Stimulated activated naive CD4-positive, alpha-beta T cell (primary cell): ENCODE data around the gene KATNB1.
"Not testable (repeated sequence)": the region's sequence is repeated elsewhere in the genome, so short reads cannot be mapped to it uniquely, and the experiment has no call there.

Experiments
- DNase-seq, 6 experiments: peaks; one replicate each; lab custom pipeline; 2025; lab: John Stamatoyannopoulos, UW

Gene KATNB1

DNA sequence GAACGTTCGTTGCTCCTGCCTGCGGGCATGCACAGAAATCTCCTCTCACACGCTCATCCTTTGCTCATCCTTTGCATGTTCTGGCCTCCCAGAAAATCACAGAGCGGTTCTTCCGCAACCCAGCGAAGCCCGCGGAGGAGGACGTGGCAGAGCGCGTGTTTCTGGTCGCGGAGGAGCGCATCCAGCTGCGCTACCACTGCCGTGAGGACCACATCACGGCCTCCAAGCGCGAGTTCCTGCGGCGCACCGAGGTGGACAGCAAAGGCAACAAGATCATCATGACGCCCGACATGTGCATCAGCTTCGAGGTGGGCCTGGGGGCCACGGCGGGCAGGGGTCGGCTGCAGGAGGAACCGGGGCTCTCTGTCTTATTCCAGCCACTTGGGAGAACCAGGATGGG, 9.6 kb upstream of the KATNB1 start:
- no peak for DNase-seq

DNA sequence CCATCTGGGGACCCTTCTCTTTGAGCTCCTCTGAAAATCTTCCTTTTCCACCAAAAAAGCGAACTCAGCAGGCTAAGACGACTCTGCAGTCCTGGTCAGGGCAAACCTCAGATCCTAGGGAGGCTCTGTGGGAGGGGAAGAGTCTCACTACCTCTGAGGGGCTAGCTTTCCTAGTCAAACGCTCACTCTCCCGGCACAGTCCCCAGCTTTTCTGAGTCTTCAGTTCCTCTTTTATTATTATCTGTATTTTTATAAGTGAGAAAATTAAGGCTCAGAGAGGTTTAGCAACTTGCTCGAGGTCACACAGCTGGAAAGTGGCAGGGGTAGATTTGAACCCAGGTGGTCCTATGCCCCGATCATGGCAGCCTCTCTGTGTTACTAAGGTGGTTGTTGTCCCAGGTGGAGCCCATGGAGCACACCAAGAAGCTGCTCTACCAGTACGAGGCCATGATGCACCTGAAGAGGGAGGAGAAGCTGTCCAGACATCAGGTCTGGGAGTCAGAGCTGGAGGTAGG, 9.1 kb upstream of the KATNB1 start:
- DNase-seq, result no peak

DNA sequence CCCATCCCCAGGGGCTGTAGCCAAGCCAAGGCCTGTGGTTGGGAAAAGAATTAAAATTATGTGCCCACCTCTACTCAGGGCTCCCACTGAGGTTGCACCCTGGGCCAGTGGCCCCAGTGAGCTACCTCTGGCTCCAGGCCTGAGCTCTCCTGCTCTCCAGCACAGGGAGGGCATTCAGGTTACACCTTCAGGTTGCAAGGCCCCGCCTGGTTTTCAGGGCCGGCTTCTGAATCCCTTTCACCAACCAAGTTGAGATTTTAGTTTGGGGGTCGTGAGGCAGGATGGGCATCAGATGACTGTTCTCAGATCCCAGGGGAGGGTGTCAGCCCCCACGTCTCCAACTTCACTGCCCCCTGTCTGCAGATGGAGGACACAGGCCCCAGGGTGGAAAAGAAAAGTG, 8.0 kb upstream of the KATNB1 start:
- DNase-seq, result no peak

DNA sequence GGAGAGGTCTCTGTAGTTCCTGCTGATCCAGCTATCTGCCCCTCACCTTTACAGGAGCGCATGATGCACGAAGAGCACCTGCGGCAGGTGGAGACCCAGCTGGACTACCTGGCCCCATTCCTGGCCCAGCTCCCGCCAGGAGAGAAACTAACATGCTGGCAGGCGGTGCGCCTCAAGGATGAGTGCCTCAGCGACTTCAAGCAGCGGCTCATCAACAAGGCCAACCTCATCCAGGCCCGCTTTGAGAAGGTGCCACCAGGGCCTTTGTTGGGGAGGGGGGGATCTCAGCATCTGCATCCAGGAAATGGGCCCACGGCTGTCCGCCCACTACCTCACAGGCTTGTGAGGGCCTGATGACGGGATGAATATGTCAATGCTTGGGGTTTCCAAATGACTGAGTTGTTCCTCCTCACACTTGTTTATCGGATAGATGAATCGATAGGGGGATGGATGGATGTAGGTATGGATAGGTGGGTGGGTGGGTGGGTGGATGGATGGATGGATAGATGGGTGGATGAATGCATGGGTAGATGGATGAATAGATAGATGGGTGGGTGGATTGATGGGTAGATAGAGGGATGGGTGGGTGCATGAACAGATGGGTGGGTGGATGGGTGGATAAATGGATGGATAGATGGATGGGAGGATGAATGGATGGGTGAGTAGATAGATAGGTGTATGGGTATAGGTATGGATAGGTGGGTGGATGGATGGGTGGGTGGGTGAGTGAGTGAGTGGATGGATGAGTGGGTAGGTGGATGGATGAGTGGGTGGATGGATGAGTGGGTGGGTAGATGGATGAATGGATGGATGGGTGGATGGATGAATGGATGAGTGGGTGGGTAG, 7.0 kb upstream of the KATNB1 start:
- no peak for DNase-seq

DNA sequence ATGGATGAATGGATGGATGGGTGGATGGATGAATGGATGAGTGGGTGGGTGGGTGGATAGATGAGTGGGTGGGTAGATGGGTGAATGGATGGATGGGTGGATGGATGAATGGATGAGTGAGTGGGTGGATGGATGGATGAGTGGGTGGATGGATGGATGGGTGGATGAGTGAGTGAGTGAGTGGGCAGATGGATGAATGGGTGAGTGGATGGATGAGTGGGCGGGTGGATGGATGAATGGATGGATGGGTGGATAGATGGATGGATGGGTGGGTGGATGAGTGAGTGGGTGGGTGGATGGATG, 6.4 kb upstream of the KATNB1 start:
- no peak for DNase-seq

DNA sequence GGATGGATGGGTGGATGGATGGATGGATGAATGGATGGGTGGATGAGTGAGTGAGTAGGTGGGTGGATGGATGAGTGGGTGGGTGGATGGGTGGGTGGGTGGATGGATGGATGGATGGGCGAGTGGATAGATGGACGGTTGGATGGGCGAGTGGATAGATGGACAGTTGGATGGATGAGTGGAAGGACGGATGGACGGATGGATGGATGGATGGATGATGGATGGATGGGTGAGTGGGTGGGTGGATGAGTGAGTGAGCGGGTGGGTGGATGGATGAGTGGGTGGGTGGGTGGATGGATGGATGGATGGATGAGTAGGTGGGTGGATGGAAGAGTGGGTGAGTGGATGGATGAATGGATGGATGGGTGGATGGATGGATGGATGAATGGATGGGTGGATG, 5.7 kb upstream of the KATNB1 start:
- DNase-seq, result not testable (repeated sequence)

DNA sequence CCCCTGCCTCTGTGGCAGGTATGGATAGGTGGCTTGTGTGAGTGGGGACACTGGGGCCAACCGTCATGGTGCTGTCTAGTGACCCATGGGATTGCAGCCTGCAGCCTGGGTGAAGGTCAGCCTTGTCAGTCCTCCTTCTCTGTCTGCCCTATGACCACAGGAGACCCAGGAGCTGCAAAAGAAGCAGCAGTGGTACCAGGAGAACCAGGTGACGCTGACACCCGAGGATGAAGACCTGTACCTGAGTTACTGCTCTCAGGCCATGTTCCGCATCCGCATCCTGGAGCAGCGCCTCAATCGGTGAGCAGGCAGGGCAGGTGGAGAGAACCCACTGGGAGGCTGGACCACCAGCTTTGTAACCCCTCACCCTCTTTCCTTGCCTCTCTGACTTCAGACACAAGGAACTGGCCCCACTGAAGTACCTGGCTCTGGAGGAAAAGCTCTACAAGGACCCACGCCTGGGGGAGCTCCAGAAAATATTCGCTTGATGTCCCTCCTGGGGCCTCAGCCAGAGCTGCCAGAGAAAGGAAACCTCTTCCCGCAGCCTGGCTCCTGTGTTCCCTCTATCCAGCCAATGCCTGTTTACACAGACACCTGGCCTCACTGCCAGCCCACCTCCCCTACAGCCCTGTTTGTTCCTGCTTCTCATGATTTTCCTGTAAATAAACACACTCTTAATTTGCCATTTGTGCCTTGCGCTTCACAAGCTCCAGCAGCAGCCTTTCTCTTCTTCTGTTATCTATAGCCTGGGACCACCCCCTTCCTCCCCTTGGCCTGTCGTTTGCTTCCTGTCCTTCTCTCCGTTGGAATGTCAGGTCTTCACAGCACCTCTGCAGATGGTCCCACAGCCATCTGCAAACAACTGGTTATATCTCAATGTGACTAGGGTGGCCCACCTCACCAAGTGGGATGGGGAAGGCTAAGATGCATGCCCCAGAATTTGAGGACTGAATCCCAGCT, 4.5 kb upstream of the KATNB1 start:
- DNase-seq, result no peak

DNA sequence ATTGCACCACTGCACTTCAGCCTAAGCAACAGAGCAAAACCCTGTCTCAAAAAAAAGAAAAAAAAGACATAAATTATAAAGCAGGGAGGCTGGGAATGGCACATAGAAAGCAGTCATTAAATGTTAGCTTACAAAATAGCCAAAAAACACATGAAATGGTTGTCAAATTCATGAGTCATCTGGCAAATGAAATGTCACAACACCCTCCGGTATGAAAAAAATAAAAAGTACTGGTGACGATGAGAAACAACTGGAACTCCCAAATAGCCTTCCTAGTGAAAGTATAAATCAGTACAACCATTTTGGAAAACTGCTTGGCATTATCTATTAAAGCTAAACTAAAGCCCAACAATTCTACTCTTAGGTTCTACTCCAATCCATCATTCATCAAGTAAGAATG, 3.5 kb upstream of the KATNB1 start:
- no peak for DNase-seq

DNA sequence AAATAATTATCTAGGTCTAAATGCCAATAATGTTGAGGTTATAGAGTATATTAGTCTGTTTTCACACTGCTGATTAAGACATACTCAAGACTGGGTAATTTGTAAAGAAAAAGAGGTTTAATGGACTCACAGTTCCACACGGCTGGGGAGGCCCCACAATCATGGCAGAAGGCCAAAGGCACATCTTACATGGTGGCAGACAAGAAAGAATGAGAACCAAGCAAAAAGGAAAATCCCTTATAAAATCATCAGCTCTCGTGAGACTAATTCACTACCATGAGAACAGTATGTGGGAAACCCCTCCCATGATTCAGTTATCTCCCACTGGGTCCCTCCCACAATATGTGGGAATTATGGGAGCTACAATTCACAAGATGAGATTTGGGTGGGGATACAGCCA, 2.9 kb upstream of the KATNB1 start:
- DNase-seq, result no peak

DNA sequence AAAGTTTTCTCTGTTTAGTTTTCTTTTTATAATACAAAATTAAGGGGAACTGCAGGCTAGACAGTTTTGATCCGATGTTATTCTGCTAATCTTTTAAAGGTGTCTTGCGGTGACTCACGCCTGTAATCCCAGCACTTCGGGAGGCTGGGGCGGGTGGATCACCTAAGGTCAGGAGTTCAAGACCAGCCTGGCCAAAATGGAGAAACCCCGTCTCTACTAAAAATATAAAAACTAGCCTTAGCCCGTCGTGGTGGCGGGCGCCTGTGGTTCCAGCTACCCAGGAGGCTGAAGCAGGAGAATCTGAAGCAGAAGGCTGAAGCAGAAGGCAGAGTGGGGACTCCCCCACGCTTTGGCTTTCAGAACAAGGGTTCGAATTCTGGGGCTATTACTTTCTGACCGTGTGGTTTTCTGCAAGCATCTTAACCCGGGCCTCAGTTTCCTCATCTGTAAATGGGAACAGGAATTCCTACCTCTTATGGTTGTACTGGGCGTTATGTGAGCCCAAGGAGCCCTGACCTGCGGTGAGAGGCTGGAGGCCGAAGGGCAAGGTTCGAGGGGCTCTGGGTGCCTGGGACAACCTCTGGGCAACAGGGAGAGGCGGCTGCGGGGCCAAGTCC, 1.2 kb upstream of the KATNB1 start:
- no peak for DNase-seq

DNA sequence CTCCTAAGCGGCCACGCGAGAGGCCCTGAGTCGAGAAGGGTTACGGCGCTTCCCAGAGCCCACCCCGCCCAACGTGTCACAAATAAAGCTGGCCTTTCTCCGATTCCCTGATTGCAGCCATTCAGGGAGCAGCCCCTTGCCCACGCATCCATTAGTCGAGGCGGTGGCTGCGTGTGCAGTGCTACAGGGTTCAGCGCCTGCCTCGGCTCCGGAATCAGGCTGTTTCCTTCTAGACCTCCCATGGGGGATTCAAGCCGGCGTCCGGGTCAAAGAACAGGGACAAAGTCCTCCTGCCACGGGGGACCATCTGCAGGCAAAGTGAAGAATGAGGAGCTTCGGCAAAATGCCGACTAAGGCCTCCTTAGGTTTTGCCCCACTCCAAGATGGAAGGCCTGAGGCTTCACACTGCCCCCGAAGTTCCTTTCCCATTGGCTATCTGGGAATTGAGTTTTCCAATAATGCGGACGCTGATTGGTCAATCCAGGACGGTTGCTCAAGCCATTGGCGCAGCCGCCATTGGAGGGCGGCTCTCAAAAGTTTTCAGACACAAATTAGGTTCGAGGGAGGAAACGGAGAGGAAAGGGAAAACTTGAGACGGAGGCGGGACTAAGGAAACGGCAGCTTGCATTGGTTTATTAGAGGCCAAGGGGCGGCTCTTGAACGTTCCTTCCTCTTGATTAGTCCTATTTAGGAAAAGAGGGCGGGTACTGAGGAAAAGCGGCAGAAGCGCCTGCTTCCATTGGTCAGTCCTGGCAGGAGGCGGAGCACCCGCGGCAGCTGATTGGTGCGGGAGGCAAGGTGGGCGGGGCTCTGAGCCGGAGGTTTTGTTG, 430 bp upstream of the KATNB1 start:
- DNase-seq, result peak; percentile 95 to 99 (median 99)

DNA sequence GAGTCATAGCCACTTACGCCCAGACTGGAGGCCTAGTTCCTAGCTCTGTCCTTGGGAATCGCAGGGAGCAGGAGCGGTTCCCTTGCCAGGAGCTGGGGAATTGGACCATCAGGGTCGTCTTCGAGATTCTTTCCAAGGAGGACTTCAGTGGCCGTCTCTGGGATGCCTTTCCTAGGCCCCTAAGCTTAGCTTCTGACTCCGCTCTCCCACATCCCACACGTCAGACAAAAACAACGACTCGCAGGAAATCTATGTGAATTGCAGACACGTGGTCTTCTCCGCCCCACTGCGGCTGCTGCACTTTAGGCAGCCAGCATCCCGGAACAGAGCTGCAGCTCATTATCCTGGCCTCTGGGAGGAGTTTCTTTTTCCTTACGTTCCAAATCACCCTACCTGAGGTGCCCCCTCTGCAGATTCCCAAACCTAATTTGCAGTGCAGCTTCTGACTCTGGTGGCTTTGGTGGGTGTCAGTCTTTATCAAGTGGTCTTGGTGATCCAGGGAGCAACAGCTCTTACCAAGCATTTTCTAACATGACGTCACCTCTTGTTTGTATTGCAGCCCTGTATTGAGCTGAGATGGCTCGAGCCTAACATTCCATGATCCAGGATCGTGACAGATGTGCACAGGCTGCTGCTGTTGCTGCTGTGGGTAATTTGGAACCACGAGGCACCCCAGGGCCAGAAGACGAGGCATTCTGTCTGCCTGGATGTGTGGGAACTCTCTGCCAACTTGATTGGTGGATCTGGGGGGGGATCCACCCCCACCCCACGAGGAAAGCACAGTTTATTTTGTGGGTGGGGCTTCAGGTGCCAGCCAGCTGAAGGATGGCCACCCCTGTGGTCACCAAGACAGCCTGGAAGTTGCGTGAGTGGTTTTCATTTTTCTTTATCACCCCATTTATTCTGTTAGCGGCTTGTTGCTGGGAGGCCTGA, 1.1 kb downstream of the KATNB1 start:
- peak; percentile 31 to 54 (median 43) for DNase-seq

DNA sequence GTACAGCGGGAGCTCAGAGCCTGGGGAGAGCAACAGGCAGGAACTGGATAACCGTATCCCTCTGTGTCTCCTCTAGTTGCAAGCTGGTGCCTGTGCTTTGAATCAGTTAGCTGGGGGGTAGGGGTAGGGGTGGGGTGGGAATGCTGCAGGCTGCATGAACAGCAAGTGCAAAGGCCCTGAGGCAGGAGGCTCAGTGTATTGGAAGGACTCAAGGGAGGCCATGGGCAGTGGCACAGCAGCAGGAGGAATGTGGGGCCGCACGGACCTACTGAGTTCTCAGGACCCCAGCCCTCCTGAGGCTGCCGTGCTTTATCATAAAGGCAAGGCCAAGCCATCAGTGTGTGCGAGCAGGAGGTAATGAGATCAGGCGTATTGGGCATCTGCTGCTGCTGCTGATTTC, 3.3 kb downstream of the KATNB1 start:
- no peak for DNase-seq

DNA sequence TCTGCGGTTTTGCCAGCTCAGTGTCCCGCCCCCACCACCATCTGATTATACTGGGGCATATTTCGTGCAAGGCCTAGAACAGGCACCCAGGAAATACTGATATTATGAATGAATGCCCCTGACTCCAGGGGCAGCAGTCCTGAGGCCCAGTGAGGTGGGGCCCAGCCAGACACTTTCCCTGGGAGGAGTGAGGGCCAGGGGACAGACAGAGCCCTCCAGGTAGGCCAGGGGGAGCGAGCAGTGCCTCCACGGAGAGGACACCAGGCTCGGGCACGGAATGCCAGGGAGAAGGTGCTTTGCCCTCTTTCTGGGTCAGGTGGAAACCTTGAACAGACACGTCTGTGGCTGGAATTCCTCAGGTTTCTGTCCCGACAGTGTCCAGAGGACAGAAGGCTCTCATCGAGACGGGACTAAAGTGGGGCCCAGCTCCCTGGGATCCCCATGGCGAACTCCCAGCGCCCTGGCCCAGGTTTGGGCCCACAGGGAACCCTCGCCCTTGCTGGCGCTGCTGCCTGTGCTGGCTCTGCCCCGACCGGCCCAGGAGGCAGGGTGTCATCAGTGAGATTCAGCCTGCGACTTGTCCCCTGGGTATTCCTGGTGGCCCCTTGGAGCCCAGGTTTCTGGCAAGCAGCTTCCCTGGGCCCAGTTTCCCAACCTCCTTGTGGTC, 4.3 kb downstream of the KATNB1 start:
- no peak for DNase-seq

DNA sequence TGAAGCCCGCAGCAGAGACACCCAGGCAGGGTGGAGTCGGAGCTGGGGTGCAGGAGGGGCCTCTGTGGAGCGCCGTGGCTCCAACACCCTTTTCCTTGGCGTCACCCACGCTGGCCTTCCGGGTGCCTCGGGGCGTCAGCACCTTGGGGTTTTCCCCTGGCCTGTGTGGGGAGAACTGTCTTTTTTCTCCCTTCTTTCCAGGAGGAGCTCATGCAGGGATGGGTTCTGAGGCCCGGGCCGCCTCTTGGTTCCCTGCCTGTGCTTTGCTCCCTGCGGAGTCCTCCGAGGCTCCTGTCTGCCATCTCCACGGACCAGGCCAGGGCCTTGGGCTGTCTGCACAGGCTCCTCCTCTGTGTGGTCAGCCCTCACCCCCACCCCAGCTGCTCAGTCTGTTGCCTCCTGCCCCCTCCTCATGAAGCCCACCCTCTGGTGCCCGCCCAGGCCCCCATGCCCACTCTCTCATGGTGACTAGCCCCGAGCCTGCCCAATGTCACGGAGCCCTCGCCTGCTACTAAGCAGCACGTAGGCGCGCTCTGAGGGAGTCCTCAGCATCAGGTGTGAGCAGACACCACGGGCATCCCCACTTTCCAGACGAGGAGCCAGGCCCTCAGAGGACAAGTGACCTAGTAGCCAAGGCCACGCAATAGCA, 5.0 kb downstream of the KATNB1 start:
- no peak for DNase-seq

DNA sequence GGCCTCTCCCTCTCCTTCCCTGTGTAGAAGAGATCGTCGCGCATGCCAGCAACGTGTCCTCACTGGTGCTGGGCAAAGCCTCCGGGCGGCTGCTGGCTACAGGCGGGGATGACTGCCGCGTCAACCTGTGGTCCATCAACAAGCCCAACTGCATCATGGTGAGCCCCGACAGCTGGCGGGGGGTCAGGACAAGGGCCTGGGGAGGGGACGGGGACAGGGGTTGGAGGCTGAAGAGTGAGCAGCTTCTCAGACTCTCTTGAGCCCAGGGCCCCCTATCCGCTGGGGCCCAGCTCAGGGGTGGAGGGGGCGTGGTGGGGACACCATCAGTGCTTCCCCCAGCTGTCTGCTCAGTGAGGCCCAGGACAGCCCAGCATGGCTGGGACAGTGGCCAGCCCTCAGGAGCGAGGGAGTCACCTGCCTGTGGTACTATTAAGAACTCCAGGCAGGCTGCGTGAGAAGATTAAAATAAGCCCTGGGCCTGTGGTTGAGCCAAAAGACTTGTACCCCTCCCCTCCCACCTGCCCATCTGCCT, 6.2 kb downstream of the KATNB1 start:
- DNase-seq, result no peak

DNA sequence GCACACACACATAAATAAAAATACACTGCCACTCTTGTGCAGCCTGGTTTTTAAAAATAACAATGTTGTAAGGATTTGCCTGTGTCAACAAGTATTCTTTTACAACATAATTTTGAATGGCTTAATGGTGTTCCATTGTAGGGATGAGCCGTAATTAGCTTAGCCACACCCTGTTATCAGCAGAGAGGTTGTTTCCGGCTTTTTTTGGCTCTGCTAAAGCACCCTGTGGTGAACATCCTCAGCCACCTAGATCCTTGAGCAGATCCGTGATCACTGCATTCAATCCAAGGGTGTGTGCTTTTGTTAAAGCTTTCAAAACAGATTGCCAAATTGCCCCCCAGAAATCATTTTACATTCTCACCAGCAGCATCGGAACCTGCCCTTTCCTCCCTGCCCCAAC, 7.0 kb downstream of the KATNB1 start:
- DNase-seq, result no peak

DNA sequence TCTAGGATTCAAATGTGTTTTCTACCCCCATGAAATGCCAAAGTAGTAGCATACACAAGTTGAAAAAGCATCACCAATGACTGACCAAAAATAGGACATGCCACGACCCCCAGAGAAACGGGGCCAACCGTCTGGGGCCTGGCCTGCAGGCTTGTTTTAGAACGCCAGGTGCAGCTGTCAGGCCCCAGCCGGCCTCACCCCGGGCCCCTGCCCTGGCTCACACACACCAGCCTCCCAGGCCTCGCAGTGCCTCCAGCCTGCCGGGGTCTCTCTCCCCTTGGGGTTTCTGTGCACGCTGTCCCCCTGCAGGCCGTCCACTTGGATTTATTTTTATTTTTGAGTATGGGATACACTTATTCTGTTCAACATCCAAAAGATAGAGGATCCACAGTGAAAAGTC, 7.9 kb downstream of the KATNB1 start:
- DNase-seq, result no peak
